A549 (cell line): ENCODE measurements around the gene CCL14. TPM values are rescaled to one million over a fixed set of nuclear protein-coding genes. Genes with fewer than 3 reads are reported as not detected.

Source experiments
- ATAC-seq, 2 experiments: fragments of 200-7000 bp in 1 of 2; fragments of >200 bp in 1 of 2; cut with Nextera tagmentation in 1 of 2; cut with Tn5 transposase in 1 of 2; 3 replicates each; pipeline versions ENCODE4 v1.8.0 to v1.9.1; 2018 to 2020; ENCODE audit warnings: mild to moderate bottlenecking in 1 of 2, moderate library complexity in 1 of 2
- CTCF ChIA-PET: fragments of 300-600 bp; sonication (Branson Sonifier 250); formaldehyde crosslinking; extraction: SDS; loops from one replicate; lab custom pipeline; 2021; ENCODE audit warnings: antibody characterized with exemption, inconsistent platforms; lab: Yijun Ruan, JAX
- POLR2A ChIA-PET: fragments of 350-600 bp; formaldehyde crosslinking; extraction: SDS; loops from one replicate; lab custom pipeline; 2021; ENCODE audit warnings: antibody characterized with exemption, inconsistent platforms; lab: Yijun Ruan, JAX
- DNase-seq, 2 experiments: peaks; one replicate each; pipeline versions ENCODE4 v3.0.0 to v3.0.0-alpha.2; 2011 to 2016; ENCODE audit warnings: low read depth in 1 of 2, low spot score in 1 of 2
- FAIRE-seq: peaks from 2 replicates; lab custom pipeline; 2011; peaks lifted over from hg19 to GRCh38; lab: Jason Lieb, UNC
- H3K27ac ChIP-seq, 2 experiments: fragments of >200 bp; sonication (Bioruptor Twin); formaldehyde crosslinking; 3 replicates each; pipeline ENCODE4 v1.5.1; 2016 to 2017
- H3K4me1 ChIP-seq: fragments of >200 bp; sonication (Bioruptor Twin); formaldehyde crosslinking; 3 replicates; pipeline ENCODE4 v1.6.1; 2016
- H3K4me2 ChIP-seq: fragments of >200 bp; sonication (Bioruptor Twin); formaldehyde crosslinking; 3 replicates; pipeline ENCODE4 v1.6.1; 2016
- H3K4me3 ChIP-seq: fragments of >200 bp; sonication (Bioruptor Twin); formaldehyde crosslinking; 3 replicates; pipeline ENCODE4 v1.5.1; 2016
- H3K9me3 ChIP-seq: fragments of >200 bp; sonication (Bioruptor Twin); formaldehyde crosslinking; 3 replicates; pipeline ENCODE4 v1.6.1; 2016
- BCL3 ChIP-seq: fragments of >200 bp; sonication (Bioruptor Twin); formaldehyde crosslinking; IDR thresholded peaks from 3 replicates; pipeline ENCODE4 v1.6.1; 2016
- BHLHE40 ChIP-seq: IDR thresholded peaks from 2 replicates; pipeline ENCODE4 v1.6.1; 2012; ENCODE audit warnings: low read depth, low read length, inconsistent platforms
- CBX8 ChIP-seq: fragments of 200-600 bp; sonication (generic); IDR thresholded peaks from 2 replicates; pipeline ENCODE4 v1.6.1; 2016
- CHD2 ChIP-seq: fragments of 150-350 bp; IDR thresholded peaks from 2 replicates; pipeline ENCODE4 v1.6.1; 2014; ENCODE audit warnings: low read length; ENCODE audit not compliant: partially characterized antibody
- CHD4 ChIP-seq: fragments of 200-600 bp; sonication (generic); IDR thresholded peaks from 2 replicates; pipeline ENCODE4 v1.6.1; 2016; ENCODE audit warnings: antibody characterized with exemption, mild to moderate bottlenecking, borderline replicate concordance
- E2F6 ChIP-seq: IDR thresholded peaks from 2 replicates; pipeline ENCODE4 v1.6.1; 2012; ENCODE audit warnings: low read depth, borderline replicate concordance
- EHF ChIP-seq: fragments of 250-450 bp; sonication (Bioruptor Pico); IDR thresholded peaks from 2 replicates; pipeline ENCODE4 v1.5.0; 2020; ENCODE audit warnings: mild to moderate bottlenecking
- ELK1 ChIP-seq: fragments of 150-350 bp; IDR thresholded peaks from 2 replicates; pipeline ENCODE4 v1.6.1; 2014; ENCODE audit warnings: low read depth, mild to moderate bottlenecking, low read length
- ESRRA ChIP-seq: fragments of 150-350 bp; IDR thresholded peaks from 2 replicates; pipeline ENCODE4 v1.6.1; 2014; ENCODE audit warnings: mild to moderate bottlenecking, low read length, borderline replicate concordance
- FOSB ChIP-seq: fragments of 250-450 bp; sonication (Bioruptor Pico); IDR thresholded peaks from 2 replicates; pipeline ENCODE4 v1.5.0; 2020; ENCODE audit warnings: mild to moderate bottlenecking, moderate library complexity
- FOSL2 ChIP-seq, 2 experiments: fragments of 450-650 bp in 1 of 2; fragments of >200 bp in 1 of 2; sonication (Bioruptor Twin) in 1 of 2; formaldehyde crosslinking; IDR thresholded peaks; 2 replicates each; pipeline versions ENCODE4 v1.5.0 to v1.6.1; 2016 to 2020; ENCODE audit warnings: mild to moderate bottlenecking in 1 of 2, moderate library complexity in 1 of 2
- HMGXB4 ChIP-seq: fragments of 250-450 bp; sonication (Bioruptor Pico); IDR thresholded peaks from 2 replicates; pipeline ENCODE4 v1.5.0; 2021; ENCODE audit warnings: mild to moderate bottlenecking, moderate library complexity, borderline replicate concordance
- HOXA7 ChIP-seq: fragments of 250-450 bp; sonication (Bioruptor Pico); IDR thresholded peaks from 2 replicates; pipeline ENCODE4 v1.5.0; 2020; ENCODE audit warnings: mild to moderate bottlenecking, moderate library complexity
- HOXB13 ChIP-seq: fragments of 250-450 bp; sonication (Bioruptor Pico); IDR thresholded peaks from 2 replicates; pipeline ENCODE4 v1.5.0; 2020; ENCODE audit warnings: low read depth, mild to moderate bottlenecking, moderate library complexity
- HOXB5 ChIP-seq: fragments of 250-450 bp; sonication (Bioruptor Pico); IDR thresholded peaks from 2 replicates; pipeline ENCODE4 v1.5.0; 2020; ENCODE audit warnings: mild to moderate bottlenecking, moderate library complexity
- KDM1A ChIP-seq: fragments of 200-600 bp; sonication (generic); IDR thresholded peaks from 2 replicates; pipeline ENCODE4 v1.6.1; 2016; ENCODE audit warnings: low read depth, mild to moderate bottlenecking
- KDM5A ChIP-seq: fragments of 200-600 bp; sonication (generic); IDR thresholded peaks from 2 replicates; pipeline ENCODE4 v1.6.1; 2016; ENCODE audit warnings: antibody characterized with exemption, mild to moderate bottlenecking
- MAX ChIP-seq: IDR thresholded peaks from 2 replicates; pipeline ENCODE4 v1.6.1; 2012
- MYC ChIP-seq: IDR thresholded peaks from 2 replicates; pipeline ENCODE4 v1.6.1; 2012; ENCODE audit warnings: mild to moderate bottlenecking, inconsistent platforms, low read length, improper control_type of control experiment, borderline replicate concordance
- POLR2A ChIP-seq: IDR thresholded peaks from 2 replicates; pipeline ENCODE4 v1.6.1; 2012; ENCODE audit warnings: mild to moderate bottlenecking, low read length
- RAD21 ChIP-seq, 2 experiments: fragments of >200 bp in 1 of 2; sonication (Bioruptor Twin) in 1 of 2; formaldehyde crosslinking in 1 of 2; IDR thresholded peaks in 1 of 2; conservative IDR thresholded peaks in 1 of 2; 2 replicates in 1 of 2; 3 replicates in 1 of 2; pipeline ENCODE4 v1.6.1; 2012 to 2018; ENCODE audit warnings: inconsistent platforms in 1 of 2
- RARB ChIP-seq: fragments of 250-450 bp; sonication (Bioruptor Pico); IDR thresholded peaks from 2 replicates; pipeline ENCODE4 v1.8.0; 2021; ENCODE audit warnings: mild to moderate bottlenecking, moderate library complexity
- REST ChIP-seq: fragments of 200-600 bp; sonication (generic); IDR thresholded peaks from 2 replicates; pipeline ENCODE4 v1.6.1; 2016; ENCODE audit warnings: antibody characterized with exemption, mild to moderate bottlenecking, moderate library complexity
- RFX5 ChIP-seq: fragments of 450-650 bp; IDR thresholded peaks from 2 replicates; pipeline ENCODE4 v1.7.1; 2014; ENCODE audit warnings: antibody characterized with exemption, mild to moderate bottlenecking, moderate library complexity
- TFCP2L1 ChIP-seq: fragments of 250-450 bp; sonication (Bioruptor Pico); IDR thresholded peaks from 2 replicates; pipeline ENCODE4 v1.5.0; 2021; ENCODE audit warnings: mild to moderate bottlenecking
- ZNF302 ChIP-seq: fragments of 250-450 bp; sonication (Bioruptor Pico); IDR thresholded peaks from 2 replicates; pipeline ENCODE4 v1.9.0; 2021; ENCODE audit warnings: inconsistent platforms, mild to moderate bottlenecking, moderate library complexity
- ZSCAN20 ChIP-seq: fragments of 250-450 bp; sonication (Bioruptor Pico); IDR thresholded peaks from 2 replicates; pipeline ENCODE4 v1.8.0; 2022; ENCODE audit warnings: mild to moderate bottlenecking, moderate library complexity
- WGBS: methylation state at CpG from one replicate; pipeline ENCODE4 v1.1.6; 2017; ENCODE audit errors: missing lambda C conversion rate; 5-methylcytosine and 5-hydroxymethylcytosine counted together
- polyA plus RNA-seq, 4 experiments: library from polyadenylated mRNA; depleted of rRNA in 3 of 4; stranded (reverse); fragments of >200 nt; fragmentation: RNase III in 1 of 4; extraction: RNeasy Plus Mini Kit Qiagen cat#74134 plus additional on column Dnase treatment in 1 of 4; gene quantifications; 2 replicates in 3 of 4; 3 replicates in 1 of 4; pipeline ENCODE4 v1.2.3, GENCODE V29; 2011 to 2017

The CCL14 gene
- polyA plus RNA-seq, 2 of the 4 experiments (the other 2 are of a cell fraction): not detected

- TF ChIP-seq BHLHE40 (no peak), RAD21 (conservative IDR thresholded peaks at IDR 0.05 in 1 of 2, IDR thresholded peaks at IDR 0.05 in 1 of 2) (no peak), HOXA7 (CRISPR knock-in tag) (no peak), POLR2A (no peak), FOSL2 (IDR thresholded peaks at IDR 0.05) (no peak), FOSL2 (CRISPR knock-in tag; IDR thresholded peaks at IDR 0.05) (no peak), RARB (CRISPR knock-in tag) (no peak), EHF (CRISPR knock-in tag) (no peak), RFX5 (no peak), ZNF302 (CRISPR knock-in tag) (no peak), CHD2 (no peak)
- no peak overlapping the region for H3K4me2 ChIP-seq
- DNase-seq (peak in 1 of 2 experiments; percentile 5), FAIRE-seq (no peak), ATAC-seq (no peak)
- no peak overlapping the region for H3K27ac ChIP-seq
- 57% methylated on average over 6 of the region's 6 CpGs for WGBS
- no peaks in the 10 kb centered on the region for H3K9me3 ChIP-seq
- CTCF ChIA-PET: interaction anchor here (1.5 kb wide), 1 partner anchor 26 kb away, joined by 3 read pairs; no protein-coding TSS in a partner anchor
- H3K4me3 ChIP-seq: no peak overlapping the region
- POLR2A ChIA-PET: no interaction called here
- no peaks in the 10 kb centered on the region for H3K4me1 ChIP-seq
Measured at GRCh38 chr17:36001862-36002603, 15.5 kb upstream of the CCL14 start.

- DNase-seq: no peak
- Histone ChIP-seq H3K9me3 (no peaks in the 10 kb centered on the region), H3K4me2 (no peak within 1 kb of the TSS), H3K27ac (no peak within 1 kb of the TSS), H3K4me1 (no peaks in the 10 kb centered on the region), H3K4me3 (no peak within 1 kb of the TSS)
- peak in 1 of 2 experiments; percentile 33; a peak in 2 of 6 replicates for ATAC-seq
- ChIA-PET POLR2A (no interaction called here), CTCF (interaction anchor here (1.5 kb wide), 2 partner anchors 25 to 148 kb away, joined by 3 read pairs; no protein-coding TSS in a partner anchor)
- no peak for TF ChIP-seq TFCP2L1 (CRISPR knock-in tag)
- no peak for TF ChIP-seq REST
- no peak for TF ChIP-seq HOXB13 (CRISPR knock-in tag)
- TF ChIP-seq HMGXB4 (CRISPR knock-in tag): no peak
- TF ChIP-seq KDM5A: no peak
- no peak for TF ChIP-seq E2F6
- no peak for TF ChIP-seq MYC
- no peak for TF ChIP-seq CHD4
- no peak for TF ChIP-seq HOXB5
- no peak for TF ChIP-seq CBX8
- no peak for TF ChIP-seq ESRRA
- TF ChIP-seq MAX: no peak
- TF ChIP-seq ELK1: no peak
- no peak for TF ChIP-seq FOSB (CRISPR knock-in tag)
- TF ChIP-seq ZSCAN20: no peak
- no peak for TF ChIP-seq KDM1A
- no peak for TF ChIP-seq ZNF302 (CRISPR knock-in tag)
- no peak for TF ChIP-seq BCL3
- WGBS: 67% methylated on average over 4 of the region's 6 CpGs
- FAIRE-seq: no peak
Measured at GRCh38 chr17:36001110-36001771, 14.7 kb upstream of the CCL14 start, which contains the start of gene CCL15. CCL15 (minus strand) TSS chr17:36001553; CDS start chr17:36001492, 61 bp downstream.
